HepG2 (cell line): ENCODE measurements around the gene RBP4. TPM values are rescaled to one million over a fixed set of nuclear protein-coding genes. Genes with fewer than 3 reads are reported as not detected.

Source experiments
- ATAC-seq: fragments of 200-7000 bp; cut with Tn5 transposase; 3 replicates; pipeline ENCODE4 v1.9.1; 2020; ENCODE audit warnings: mild to moderate bottlenecking, moderate library complexity
- BruUV-seq: library from RNA; stranded (reverse); fragments of 400-500 nt; replicated peaks from 2 replicates; lab custom pipeline; 2021; lab: Mats Ljungman, UMichigan
- CTCF ChIA-PET: fragments of 300-600 bp; formaldehyde crosslinking; extraction: SDS; loops from one replicate; lab custom pipeline; 2021; ENCODE audit warnings: low total read pairs, inconsistent platforms, low intra/inter-chr PET ratio; lab: Yijun Ruan, JAX
- POLR2A ChIA-PET: fragments of 350-600 bp; sonication (Branson Sonifier 250); formaldehyde crosslinking; loops from one replicate; lab custom pipeline; 2020; ENCODE audit warnings: antibody characterized with exemption, inconsistent platforms; lab: Yijun Ruan, JAX
- DNase-seq: peaks from one replicate; pipeline ENCODE4 v3.0.0-alpha.2; 2015; ENCODE audit warnings: low spot score
- FAIRE-seq: peaks from 3 replicates; lab custom pipeline; 2011; peaks lifted over from hg19 to GRCh38; lab: Jason Lieb, UNC
- H2AFZ ChIP-seq: one replicate; pipeline ENCODE4 v1.6.1; 2011; ENCODE audit warnings: low read length, inconsistent platforms
- H3K27ac ChIP-seq: fragments of 300-600 bp; 3 replicates; pipeline ENCODE4 v1.8.0; 2011; ENCODE audit warnings: mixed run types, mild to moderate bottlenecking, mixed read lengths, low read length, inconsistent platforms; ENCODE audit not compliant: insufficient read depth; ENCODE audit errors: extremely low read length
- H3K27me3 ChIP-seq, 2 experiments: fragments of 200-600 bp in 1 of 2; 2 replicates in 1 of 2; 3 replicates in 1 of 2; pipeline versions ENCODE4 v1.6.0 to v1.8.0; 2011; ENCODE audit warnings: low read length in 2 of 2, mild to moderate bottlenecking in 2 of 2, moderate library complexity in 2 of 2, inconsistent platforms in 1 of 2; ENCODE audit not compliant: insufficient read depth in 2 of 2, control insufficient read depth in 1 of 2
- H3K36me3 ChIP-seq, 2 experiments: fragments of 200-600 bp in 1 of 2; replicated peaks in 1 of 2; 2 replicates in 1 of 2; 3 replicates in 1 of 2; pipeline versions ENCODE4 v1.5.1 to v1.8.0; 2011; ENCODE audit warnings: low read length in 2 of 2, inconsistent platforms in 1 of 2; ENCODE audit not compliant: insufficient read depth in 2 of 2, control insufficient read depth in 1 of 2
- H3K4me1 ChIP-seq: 2 replicates; pipeline ENCODE4 v1.5.1; 2012; ENCODE audit warnings: low read length, inconsistent platforms; ENCODE audit not compliant: insufficient read depth
- H3K4me2 ChIP-seq: 2 replicates; pipeline ENCODE4 v1.6.0; 2011; ENCODE audit warnings: low read depth, low read length, inconsistent platforms
- H3K4me3 ChIP-seq, 3 experiments: fragments of 200-600 bp in 1 of 3; sonication (generic), shearing (Covaris generic) in 1 of 3; replicated peaks in 1 of 3; 2 replicates each; pipeline ENCODE4 v1.5.1; 2011 to 2016; ENCODE audit warnings: low read length in 3 of 3, inconsistent platforms in 2 of 3, low read depth in 2 of 3, mild to moderate bottlenecking in 2 of 3, control low read depth in 1 of 3, mixed read lengths in 1 of 3; ENCODE audit not compliant: insufficient read depth in 1 of 3
- H3K79me2 ChIP-seq: one replicate; pipeline ENCODE4 v1.6.1; 2011; ENCODE audit warnings: low read length, inconsistent platforms; ENCODE audit not compliant: insufficient read depth
- H3K9ac ChIP-seq: 2 replicates; pipeline ENCODE4 v1.6.0; 2011; ENCODE audit warnings: mild to moderate bottlenecking, low read depth, low read length, inconsistent platforms; ENCODE audit not compliant: insufficient read depth
- H3K9me3 ChIP-seq: 2 replicates; pipeline ENCODE4 v1.5.1; 2012; ENCODE audit warnings: mild to moderate bottlenecking, low read length
- H4K20me1 ChIP-seq: 2 replicates; pipeline ENCODE4 v1.6.0; 2011; ENCODE audit warnings: inconsistent platforms, mild to moderate bottlenecking, low read length, moderate library complexity; ENCODE audit not compliant: insufficient read depth
- AKAP8 ChIP-seq: sonication (generic); formaldehyde crosslinking; IDR thresholded peaks from 2 replicates; pipeline ENCODE4 v1.5.1; 2020; ENCODE audit warnings: mild to moderate bottlenecking, missing genetic modification reagents
- MXD1 ChIP-seq: sonication (generic); formaldehyde crosslinking; IDR thresholded peaks from 2 replicates; pipeline ENCODE4 v1.4.0; 2020; ENCODE audit warnings: mild to moderate bottlenecking, missing genetic modification reagents
- PRPF4 ChIP-seq: fragments of 200-400 bp; formaldehyde crosslinking; IDR thresholded peaks from 2 replicates; pipeline ENCODE4 v1.6.1; 2016; ENCODE audit warnings: low read length, low read depth; ENCODE audit not compliant: poor library complexity, severe bottlenecking
- TGIF2 ChIP-seq: IDR thresholded peaks from 2 replicates; pipeline ENCODE4 v1.6.1; 2016; ENCODE audit warnings: control low read depth, missing compliant biosample characterization
- ZBTB25 ChIP-seq: IDR thresholded peaks from 2 replicates; pipeline ENCODE4 v1.6.1; 2018; ENCODE audit warnings: missing genetic modification reagents
- ZNF318 ChIP-seq: sonication (generic); formaldehyde crosslinking; IDR thresholded peaks from 2 replicates; pipeline ENCODE4 v1.4.0; 2020; ENCODE audit warnings: mild to moderate bottlenecking, missing genetic modification reagents
- ZNF629 ChIP-seq: sonication (generic); formaldehyde crosslinking; conservative IDR thresholded peaks from 2 replicates; pipeline ENCODE4 v1.5.0; 2020; ENCODE audit warnings: missing genetic modification reagents
- ZNF678 ChIP-seq: sonication (generic); formaldehyde crosslinking; IDR thresholded peaks from 2 replicates; pipeline ENCODE4 v1.4.0; 2020; ENCODE audit warnings: mild to moderate bottlenecking, missing genetic modification reagents
- WGBS: methylation state at CpG from one replicate; pipeline ENCODE4 v1.1.6; 2017; ENCODE audit warnings: low lambda C conversion rate; 5-methylcytosine and 5-hydroxymethylcytosine counted together
- in situ Hi-C: cut with HindIII; loops from 2 replicates; pipeline ENCODE4 v1.10.0; 2017; ENCODE audit warnings: low pct_unique_long_range_greater_than_20kb; ENCODE audit not compliant: extremely low pct_ligation_motif_present
- intact Hi-C: fragments of 100-400 bp; cut with micrococcal nuclease; formaldehyde crosslinking; loops from one replicate; pipeline ENCODE4 v1.10.0; 2022; ENCODE audit not compliant: unreplicated experiment
- polyA plus RNA-seq, 8 experiments: library from polyadenylated mRNA; depleted of rRNA in 3 of 8; stranded (reverse) in 7 of 8; unstranded in 1 of 8; fragments of >200 nt; fragmentation: Illumina TruSeq in 4 of 8; extraction: Trizol in 4 of 8; gene quantifications; 2 replicates each; pipeline versions ENCODE4 v1.2.1 to v1.2.3, GENCODE V29; 2011 to 2016; ENCODE audit warnings: low read depth in 4 of 8, missing spikeins in 1 of 8, mixed read lengths in 1 of 8; ENCODE audit not compliant: insufficient read depth in 1 of 8
- total RNA-seq, 5 experiments: library from RNA; depleted of rRNA; stranded (reverse); fragments of >200 nt; fragmentation: Illumina TruSeq; extraction: Trizol; gene quantifications; 2 replicates each; pipeline ENCODE4 v1.2.3, GENCODE V29; 2016; ENCODE audit warnings: low read depth in 1 of 5

The RBP4 gene
- total and polyA plus RNA-seq, 2 of the 13 experiments (the other 11 are each of a cell fraction or from before 2014, with no cell fraction given) = 642 to 931 TPM

- TF ChIP-seq ZNF318 (no peak), TGIF2 (CRISPR knock-in tag) (no peak), ZNF678 (CRISPR knock-in tag) (no peak)
Observed at GRCh38 chr10:93568105-93568390, 33.0 kb downstream of the RBP4 start (continued).

GRCh38 chr10:93567277-93568104, 33.5 kb downstream of the RBP4 start:
- H3K4me2 ChIP-seq = 0 out of 2 replicates have a peak overlapping the region, but pooled peaks have one; percentile 7

More at GRCh38 chr10:93567277-93568104, 33.5 kb downstream of the RBP4 start:
- BruUV-seq = no TSS peak
- Histone ChIP-seq H3K9ac (no peak overlapping the region), H3K4me1 (no peaks in the 10 kb centered on the region), H3K4me3 (no peak overlapping the region), H4K20me1 (no peaks in the 10 kb centered on the region), H3K27ac (no peak overlapping the region), H3K9me3 (no peaks in the 10 kb centered on the region), H3K36me3 (no peaks in the 10 kb centered on the region), H2AFZ (no peak overlapping the region), H3K27me3 (peaks cover 4 to 56% of the 10 kb centered on the region in 2 experiments), H3K79me2 (no peaks in the 10 kb centered on the region)
- 42% methylated on average over 24 of the region's 33 CpGs for WGBS
- CTCF ChIA-PET = no interaction called here
- intact Hi-C loops (no loop called here), in situ Hi-C loops (no loop called here)
- DNase-seq (no peak), ATAC-seq (no peak), FAIRE-seq (no peak)
- TF ChIP-seq PRPF4 (no peak), ZNF629 (CRISPR knock-in tag) (0 out of 2 replicates have a peak, but pooled peaks have one; percentile 15), MXD1 (no peak), ZBTB25 (no peak), AKAP8 (no peak)
- POLR2A ChIA-PET = no interaction called here
